Measurements from ENCODE around the gene GID4. TPM values are rescaled to one million over a fixed set of nuclear protein-coding genes. Genes with fewer than 3 reads are reported as not detected.

GID4 gene
- total RNA-seq, 1 experiment from 2014 or later: 39.6 TPM

- Histone ChIP-seq H3K9me3 (replicated peaks) (no peaks in the 10 kb centered on the region), H3K36me3 (no peaks in the 10 kb centered on the region), H3K4me1 (no peaks in the 10 kb centered on the region), H3K27ac (no peak within 1 kb of the TSS), H3K27me3 (no peaks in the 10 kb centered on the region), H3K4me3 (no peak within 1 kb of the TSS)
- DNase-seq: peak in 1 of 2 experiments; percentile 61
Observed at GRCh38 chr17:18108401-18109312, 69.4 kb downstream of the GID4 start, which contains the start of gene MYO15A. Gene MYO15A, plus strand, starts transcription at chr17:18108756. Its CDS starts 10,045 bp downstream, at chr17:18118801.

GRCh38 chr17:18109935-18110485, 70.8 kb downstream of the GID4 start:
- Histone ChIP-seq H3K4me1 (no peaks in the 10 kb centered on the region), H3K9me3 (replicated peaks) (no peaks in the 10 kb centered on the region), H3K4me3 (no peak overlapping the region), H3K27ac (no peak overlapping the region), H3K36me3 (no peaks in the 10 kb centered on the region), H3K27me3 (no peaks in the 10 kb centered on the region)
- no peak for DNase-seq

GRCh38 chr17:18110636-18111145, 71.5 kb downstream of the GID4 start:
- H3K27ac ChIP-seq: no peak overlapping the region
- H3K36me3 ChIP-seq: no peaks in the 10 kb centered on the region
- H3K4me3 ChIP-seq: no peak overlapping the region
- no peaks in the 10 kb centered on the region for H3K4me1 ChIP-seq
- no peak for DNase-seq
- H3K9me3 ChIP-seq (replicated peaks): no peaks in the 10 kb centered on the region
- H3K27me3 ChIP-seq: no peaks in the 10 kb centered on the region

- Histone ChIP-seq H3K9me3 (replicated peaks) (no peaks in the 10 kb centered on the region), H3K27me3 (no peaks in the 10 kb centered on the region), H3K27ac (no peak overlapping the region), H3K4me3 (no peak overlapping the region), H3K36me3 (no peaks in the 10 kb centered on the region), H3K4me1 (no peaks in the 10 kb centered on the region)
- DNase-seq: no peak
Observed at GRCh38 chr17:18111330-18111971, 72.2 kb downstream of the GID4 start.

- H3K27me3 ChIP-seq: no peaks in the 10 kb centered on the region
- DNase-seq: no peak
- H3K36me3 ChIP-seq: no peaks in the 10 kb centered on the region
- no peak overlapping the region for H3K27ac ChIP-seq
- peaks cover 12% of the 10 kb centered on the region for H3K4me1 ChIP-seq
- H3K4me3 ChIP-seq: no peak overlapping the region
- peaks cover 19% of the 10 kb centered on the region; the same call in 1 of the 2 replicates for H3K9me3 ChIP-seq (replicated peaks)
Observed at GRCh38 chr17:18115517-18115916, 76.3 kb downstream of the GID4 start.

GRCh38 chr17:18116078-18116477, 76.9 kb downstream of the GID4 start:
- no peaks in the 10 kb centered on the region for H3K36me3 ChIP-seq
- H3K4me1 ChIP-seq: peaks cover 12% of the 10 kb centered on the region
- H3K9me3 ChIP-seq (replicated peaks): peaks cover 19% of the 10 kb centered on the region; the same call in 1 of the 2 replicates
- no peak overlapping the region for H3K4me3 ChIP-seq
- H3K27ac ChIP-seq: no peak overlapping the region
- no peaks in the 10 kb centered on the region for H3K27me3 ChIP-seq
- no peak for DNase-seq

- Histone ChIP-seq H3K36me3 (no peaks in the 10 kb centered on the region), H3K4me3 (no peak overlapping the region), H3K27me3 (no peaks in the 10 kb centered on the region), H3K9me3 (replicated peaks) (peaks cover 19% of the 10 kb centered on the region; the same call in 1 of the 2 replicates), H3K4me1 (peaks cover 12% of the 10 kb centered on the region), H3K27ac (no peak overlapping the region)
- DNase-seq: peak in 1 of 2 experiments; percentile 54
Observed at GRCh38 chr17:18117533-18117932, 78.3 kb downstream of the GID4 start.

Other genes starting within 250 kb of the GID4 start
- gene SREBF1, start 202.4 kb upstream of the GID4 start, total RNA-seq (2014; rRNA removed; shearing (Covaris generic)): 65.3 and 74.1 TPM in 2 replicates
- 22.3 and 30.0 TPM in 2 replicates for gene TOM1L2, start 67.0 kb upstream of the GID4 start, total RNA-seq (2014; rRNA removed; shearing (Covaris generic))
- gene DRC3, start 66.5 kb upstream of the GID4 start, total RNA-seq (2014; rRNA removed; shearing (Covaris generic)): 0.66 and 0.89 TPM in 2 replicates
- 53.6 and 58.3 TPM in 2 replicates for gene ATPAF2, start 240 bp upstream of the GID4 start, total RNA-seq (2014; rRNA removed; shearing (Covaris generic))
- gene DRG2, start 48.5 kb downstream of the GID4 start, total RNA-seq (2014; rRNA removed; shearing (Covaris generic)): 69.1 and 72.2 TPM in 2 replicates
- 0.53 and 0.58 TPM in 2 replicates for gene MYO15A, start 69.3 kb downstream of the GID4 start, total RNA-seq (2014; rRNA removed; shearing (Covaris generic))
- gene ALKBH5, start 144.4 kb downstream of the GID4 start, total RNA-seq (2014; rRNA removed; shearing (Covaris generic)): 297 and 308 TPM in 2 replicates
- 75.0 and 78.3 TPM in 2 replicates for gene LLGL1, start 186.2 kb downstream of the GID4 start, total RNA-seq (2014; rRNA removed; shearing (Covaris generic))
- 270 and 288 TPM in 2 replicates for gene FLII, start 219.3 kb downstream of the GID4 start, total RNA-seq (2014; rRNA removed; shearing (Covaris generic))
- gene MIEF2, start 221.3 kb downstream of the GID4 start, total RNA-seq (2014; rRNA removed; shearing (Covaris generic)): 17.5 and 18.4 TPM in 2 replicates